ENCODE measurements around the gene SLFN13. TPM values are rescaled to one million over a fixed set of nuclear protein-coding genes. Genes with fewer than 3 reads are reported as not detected.

Gene SLFN13
- total and polyA plus RNA-seq, 2 donors (not counting 1 experiment from before 2014, with no cell fraction given): 1.3 to 2.0 TPM

- H4K20me1 ChIP-seq (ENCODE audit: control insufficient read depth, extremely low read depth, insufficient read depth, low read length): no peaks in the 10 kb centered on the region
- no peaks in the 10 kb centered on the region for H3K36me3 ChIP-seq (ENCODE audit: control insufficient read depth, insufficient read depth, low read length)
- no peaks in the 10 kb centered on the region for H3K9me3 ChIP-seq (ENCODE audit: control insufficient read depth, insufficient read depth, low read depth, low read length)
- H3K27ac ChIP-seq (ENCODE audit: insufficient read depth, low read length): no peak overlapping the region
- no peaks in the 10 kb centered on the region for H3K79me2 ChIP-seq (ENCODE audit: control insufficient read depth, insufficient read depth, low read length)
- no peak for DNase-seq (ENCODE audit: low read depth in 2 of 2)
- no peak overlapping the region for H3K4me2 ChIP-seq (ENCODE audit: extremely low read depth, insufficient read depth, low read length)
- TF ChIP-seq EZH2 (IDR thresholded peaks at IDR 0.05; ENCODE audit: low read length, missing control alignments): no peak
- TF ChIP-seq, protein P1, sequence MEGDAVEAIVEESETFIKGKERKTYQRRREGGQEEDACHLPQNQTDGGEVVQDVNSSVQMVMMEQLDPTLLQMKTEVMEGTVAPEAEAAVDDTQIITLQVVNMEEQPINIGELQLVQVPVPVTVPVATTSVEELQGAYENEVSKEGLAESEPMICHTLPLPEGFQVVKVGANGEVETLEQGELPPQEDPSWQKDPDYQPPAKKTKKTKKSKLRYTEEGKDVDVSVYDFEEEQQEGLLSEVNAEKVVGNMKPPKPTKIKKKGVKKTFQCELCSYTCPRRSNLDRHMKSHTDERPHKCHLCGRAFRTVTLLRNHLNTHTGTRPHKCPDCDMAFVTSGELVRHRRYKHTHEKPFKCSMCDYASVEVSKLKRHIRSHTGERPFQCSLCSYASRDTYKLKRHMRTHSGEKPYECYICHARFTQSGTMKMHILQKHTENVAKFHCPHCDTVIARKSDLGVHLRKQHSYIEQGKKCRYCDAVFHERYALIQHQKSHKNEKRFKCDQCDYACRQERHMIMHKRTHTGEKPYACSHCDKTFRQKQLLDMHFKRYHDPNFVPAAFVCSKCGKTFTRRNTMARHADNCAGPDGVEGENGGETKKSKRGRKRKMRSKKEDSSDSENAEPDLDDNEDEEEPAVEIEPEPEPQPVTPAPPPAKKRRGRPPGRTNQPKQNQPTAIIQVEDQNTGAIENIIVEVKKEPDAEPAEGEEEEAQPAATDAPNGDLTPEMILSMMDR (conservative IDR thresholded peaks at IDR 0.05 in 1 of 2, IDR thresholded peaks at IDR 0.05 in 1 of 2; ENCODE audit: low read depth in 1 of 2, low read length in 2 of 2): no peak
- H3K4me1 ChIP-seq (ENCODE audit: control insufficient read depth, extremely low read depth, insufficient read depth, low read length): no peaks in the 10 kb centered on the region
- H2AFZ ChIP-seq (ENCODE audit: low read length): no peak overlapping the region
- peaks cover 16% of the 10 kb centered on the region for H3K27me3 ChIP-seq (ENCODE audit: control insufficient read depth, insufficient read depth, low read length)
- no peak overlapping the region for H3K9ac ChIP-seq (ENCODE audit: insufficient read depth, low read length)
- H3K4me3 ChIP-seq (replicated peaks in 1 of 4; ENCODE audit: control extremely low read depth in 1 of 4, insufficient read depth in 1 of 4, low read depth in 3 of 4, low read length in 4 of 4): no peak overlapping the region
Observed at GRCh38 chr17:35491417-35491816, 42.9 kb upstream of the SLFN13 start.

- no peak for DNase-seq (ENCODE audit: low read depth in 2 of 2)
- Histone ChIP-seq H3K4me1 (ENCODE audit: control insufficient read depth, extremely low read depth, insufficient read depth, low read length) (no peaks in the 10 kb centered on the region), H3K36me3 (ENCODE audit: control insufficient read depth, insufficient read depth, low read length) (no peaks in the 10 kb centered on the region), H3K27me3 (ENCODE audit: control insufficient read depth, insufficient read depth, low read length) (peaks cover 12% of the 10 kb centered on the region), H3K4me2 (ENCODE audit: extremely low read depth, insufficient read depth, low read length) (no peak overlapping the region), H2AFZ (ENCODE audit: low read length) (no peak overlapping the region), H3K79me2 (ENCODE audit: control insufficient read depth, insufficient read depth, low read length) (no peaks in the 10 kb centered on the region), H4K20me1 (ENCODE audit: control insufficient read depth, extremely low read depth, insufficient read depth, low read length) (no peaks in the 10 kb centered on the region), H3K4me3 (replicated peaks in 1 of 4; ENCODE audit: control extremely low read depth in 1 of 4, insufficient read depth in 1 of 4, low read depth in 3 of 4, low read length in 4 of 4) (no peak overlapping the region), H3K9ac (ENCODE audit: insufficient read depth, low read length) (no peak overlapping the region), H3K9me3 (ENCODE audit: control insufficient read depth, insufficient read depth, low read depth, low read length) (no peaks in the 10 kb centered on the region), H3K27ac (ENCODE audit: insufficient read depth, low read length) (no peak overlapping the region)
- TF ChIP-seq, protein P1 (conservative IDR thresholded peaks at IDR 0.05 in 1 of 2, IDR thresholded peaks at IDR 0.05 in 1 of 2; ENCODE audit: low read depth in 1 of 2, low read length in 2 of 2): no peak
- no peak for TF ChIP-seq EZH2 (IDR thresholded peaks at IDR 0.05; ENCODE audit: low read length, missing control alignments)
Observed at GRCh38 chr17:35489944-35490343, 41.4 kb upstream of the SLFN13 start.

DNA sequence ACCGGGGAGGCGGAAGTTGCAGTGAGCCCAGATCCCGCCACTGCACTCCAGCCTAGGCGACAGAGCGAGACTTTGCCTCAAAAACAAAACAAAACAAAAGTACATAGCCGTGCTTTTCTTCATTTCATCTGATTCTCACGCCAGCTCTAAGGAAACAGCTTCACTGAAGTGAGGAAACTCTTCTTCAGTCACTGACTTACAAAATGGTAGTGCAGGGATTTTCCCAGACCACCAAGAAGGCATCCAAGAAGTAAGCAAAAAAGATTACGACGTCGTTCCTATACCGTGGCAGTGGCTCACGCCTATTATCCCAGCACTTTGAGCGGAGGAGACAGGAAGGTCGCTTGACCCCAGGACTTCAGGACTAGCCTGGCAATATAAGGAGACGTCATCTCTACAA, 40.4 kb upstream of the SLFN13 start:
- no peak overlapping the region for H3K4me2 ChIP-seq (ENCODE audit: extremely low read depth, insufficient read depth, low read length)
- no peaks in the 10 kb centered on the region for H3K36me3 ChIP-seq (ENCODE audit: control insufficient read depth, insufficient read depth, low read length)
- H3K27me3 ChIP-seq (ENCODE audit: control insufficient read depth, insufficient read depth, low read length): peaks cover 10% of the 10 kb centered on the region
- no peak for TF ChIP-seq EZH2 (IDR thresholded peaks at IDR 0.05; ENCODE audit: low read length, missing control alignments)
- TF ChIP-seq, protein P1 (conservative IDR thresholded peaks at IDR 0.05 in 1 of 2, IDR thresholded peaks at IDR 0.05 in 1 of 2; ENCODE audit: low read depth in 1 of 2, low read length in 2 of 2): no peak
- no peaks in the 10 kb centered on the region for H4K20me1 ChIP-seq (ENCODE audit: control insufficient read depth, extremely low read depth, insufficient read depth, low read length)
- H2AFZ ChIP-seq (ENCODE audit: low read length): no peak overlapping the region
- H3K79me2 ChIP-seq (ENCODE audit: control insufficient read depth, insufficient read depth, low read length): no peaks in the 10 kb centered on the region
- H3K4me3 ChIP-seq (replicated peaks in 1 of 4; ENCODE audit: control extremely low read depth in 1 of 4, insufficient read depth in 1 of 4, low read depth in 3 of 4, low read length in 4 of 4): no peak overlapping the region
- H3K27ac ChIP-seq (ENCODE audit: insufficient read depth, low read length): no peak overlapping the region
- H3K9ac ChIP-seq (ENCODE audit: insufficient read depth, low read length): no peak overlapping the region
- H3K9me3 ChIP-seq (ENCODE audit: control insufficient read depth, insufficient read depth, low read depth, low read length): no peaks in the 10 kb centered on the region
- no peak for DNase-seq (ENCODE audit: low read depth in 2 of 2)
- no peaks in the 10 kb centered on the region for H3K4me1 ChIP-seq (ENCODE audit: control insufficient read depth, extremely low read depth, insufficient read depth, low read length)

Data from fibroblast of lung (primary cell).